ENCODE data around the gene TNFSF15. TPM values are rescaled to one million over a fixed set of nuclear protein-coding genes. Genes with fewer than 3 reads are reported as not detected.

TNFSF15 gene
- total RNA-seq, 1 experiment from 2014 or later, result 0.03 TPM

DNA sequence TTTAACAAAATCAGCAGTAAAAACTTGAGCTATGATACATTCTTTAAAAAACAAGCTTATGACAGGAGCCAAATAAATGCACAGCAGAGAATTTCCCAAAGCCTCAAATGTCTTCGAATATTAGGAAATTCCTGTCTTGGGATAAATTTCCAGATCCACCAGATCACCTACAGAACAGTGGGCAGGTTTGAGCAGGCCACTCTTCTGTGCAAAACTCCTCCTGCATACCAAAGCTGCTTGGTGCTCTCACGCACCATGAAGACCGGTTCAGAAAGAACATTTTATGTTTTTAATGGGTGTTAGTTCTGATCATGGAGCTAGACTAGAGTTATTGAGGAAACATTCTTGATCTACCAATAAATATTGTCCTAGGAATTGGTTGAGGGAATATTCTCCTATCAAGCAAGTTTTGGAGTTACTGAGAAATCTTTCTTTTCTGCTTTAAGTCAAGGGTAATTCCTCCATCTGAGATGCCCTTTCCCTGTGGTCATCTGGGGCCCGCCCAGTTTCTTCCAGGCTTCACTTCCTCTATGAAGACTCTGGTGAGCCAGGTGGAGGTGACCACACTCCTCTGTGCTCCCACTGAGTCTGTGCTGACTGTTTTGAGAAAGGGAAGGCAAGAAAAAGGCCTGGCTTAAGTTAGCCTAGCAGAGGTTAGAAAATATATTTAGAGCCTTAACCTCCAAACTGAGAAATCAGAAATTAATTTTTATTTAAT is 17.9 kb downstream of the TNFSF15 start:
- DNase-seq (ENCODE audit: low read depth, low spot score), result no peak
- intact Hi-C loops (cut with micrococcal nuclease; ENCODE audit: unreplicated experiment), result no loop called here
- CTCF ChIA-PET, result no interaction called here
- no peaks in the 10 kb centered on the region for H3K9me3 ChIP-seq (ENCODE audit: control insufficient read depth, insufficient read depth, low read depth, low read length)
- POLR2A ChIA-PET, result no interaction called here
- no peak overlapping the region for H3K27ac ChIP-seq (ENCODE audit: low read length)
- H3K27me3 ChIP-seq (ENCODE audit: control insufficient read depth, insufficient read depth, low read length), result no peaks in the 10 kb centered on the region
- TF ChIP-seq POLR2AphosphoS5 (IDR thresholded peaks at IDR 0.05; ENCODE audit: low read depth, low read length) (no peak), SIN3A (IDR thresholded peaks at IDR 0.05; ENCODE audit: borderline replicate concordance, insufficient read depth, low read depth, low read length) (no peak), TCF7L2 (IDR thresholded peaks at IDR 0.05; ENCODE audit: low read depth, low read length) (no peak), CTCF (IDR thresholded peaks at IDR 0.05) (no peak)
- TF ChIP-seq, protein P1, sequence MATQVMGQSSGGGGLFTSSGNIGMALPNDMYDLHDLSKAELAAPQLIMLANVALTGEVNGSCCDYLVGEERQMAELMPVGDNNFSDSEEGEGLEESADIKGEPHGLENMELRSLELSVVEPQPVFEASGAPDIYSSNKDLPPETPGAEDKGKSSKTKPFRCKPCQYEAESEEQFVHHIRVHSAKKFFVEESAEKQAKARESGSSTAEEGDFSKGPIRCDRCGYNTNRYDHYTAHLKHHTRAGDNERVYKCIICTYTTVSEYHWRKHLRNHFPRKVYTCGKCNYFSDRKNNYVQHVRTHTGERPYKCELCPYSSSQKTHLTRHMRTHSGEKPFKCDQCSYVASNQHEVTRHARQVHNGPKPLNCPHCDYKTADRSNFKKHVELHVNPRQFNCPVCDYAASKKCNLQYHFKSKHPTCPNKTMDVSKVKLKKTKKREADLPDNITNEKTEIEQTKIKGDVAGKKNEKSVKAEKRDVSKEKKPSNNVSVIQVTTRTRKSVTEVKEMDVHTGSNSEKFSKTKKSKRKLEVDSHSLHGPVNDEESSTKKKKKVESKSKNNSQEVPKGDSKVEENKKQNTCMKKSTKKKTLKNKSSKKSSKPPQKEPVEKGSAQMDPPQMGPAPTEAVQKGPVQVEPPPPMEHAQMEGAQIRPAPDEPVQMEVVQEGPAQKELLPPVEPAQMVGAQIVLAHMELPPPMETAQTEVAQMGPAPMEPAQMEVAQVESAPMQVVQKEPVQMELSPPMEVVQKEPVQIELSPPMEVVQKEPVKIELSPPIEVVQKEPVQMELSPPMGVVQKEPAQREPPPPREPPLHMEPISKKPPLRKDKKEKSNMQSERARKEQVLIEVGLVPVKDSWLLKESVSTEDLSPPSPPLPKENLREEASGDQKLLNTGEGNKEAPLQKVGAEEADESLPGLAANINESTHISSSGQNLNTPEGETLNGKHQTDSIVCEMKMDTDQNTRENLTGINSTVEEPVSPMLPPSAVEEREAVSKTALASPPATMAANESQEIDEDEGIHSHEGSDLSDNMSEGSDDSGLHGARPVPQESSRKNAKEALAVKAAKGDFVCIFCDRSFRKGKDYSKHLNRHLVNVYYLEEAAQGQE (IDR thresholded peaks at IDR 0.05; ENCODE audit: insufficient read depth in 1 of 2, low read depth in 2 of 2, low read length in 1 of 2), result no peak
- in situ Hi-C loops (cut with HindIII; ENCODE audit: low pct_unique_long_range_greater_than_20kb, low sequenced_read_pairs), result no loop called here
- no peak for ATAC-seq
- no TSS peak for BruUV-seq (replicated peaks)
- no peak overlapping the region for H3K4me3 ChIP-seq (ENCODE audit: low read depth in 2 of 2, low read length in 2 of 2)
- no peaks in the 10 kb centered on the region for H3K4me1 ChIP-seq (ENCODE audit: control insufficient read depth, insufficient read depth, low read length)
- no peaks in the 10 kb centered on the region for H3K36me3 ChIP-seq (ENCODE audit: control insufficient read depth, insufficient read depth, low read length)

DNA sequence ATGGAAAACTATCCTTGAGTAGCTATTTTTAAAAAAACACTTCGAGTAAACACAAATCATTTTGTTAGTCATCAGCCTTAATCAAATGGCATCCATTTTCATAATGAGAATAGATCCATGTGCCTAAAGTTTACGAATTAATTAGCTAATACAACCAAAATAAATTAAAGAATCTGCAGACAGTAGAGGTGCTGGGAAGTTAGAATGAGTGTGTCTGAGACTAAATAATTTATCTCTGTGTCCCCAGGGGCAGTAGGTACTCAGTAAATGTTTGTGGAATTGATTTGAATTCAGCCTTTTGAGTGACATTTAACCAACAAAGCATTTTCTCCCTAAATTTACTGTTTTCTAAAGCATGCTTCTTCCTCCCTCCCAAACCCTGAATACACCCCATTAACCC is 18.6 kb downstream of the TNFSF15 start:
- H3K4me1 ChIP-seq (ENCODE audit: control insufficient read depth, insufficient read depth, low read length), result no peaks in the 10 kb centered on the region
- intact Hi-C loops (cut with micrococcal nuclease; ENCODE audit: unreplicated experiment) (no loop called here), in situ Hi-C loops (cut with HindIII; ENCODE audit: low pct_unique_long_range_greater_than_20kb, low sequenced_read_pairs) (no loop called here)
- DNase-seq (ENCODE audit: low read depth, low spot score) (no peak), ATAC-seq (no peak)
- CTCF ChIA-PET, result no interaction called here
- no peaks in the 10 kb centered on the region for H3K36me3 ChIP-seq (ENCODE audit: control insufficient read depth, insufficient read depth, low read length)
- no peaks in the 10 kb centered on the region for H3K27me3 ChIP-seq (ENCODE audit: control insufficient read depth, insufficient read depth, low read length)
- no TSS peak for BruUV-seq (replicated peaks)
- H3K9me3 ChIP-seq (ENCODE audit: control insufficient read depth, insufficient read depth, low read depth, low read length), result no peaks in the 10 kb centered on the region
- POLR2A ChIA-PET, result no interaction called here
- TF ChIP-seq POLR2AphosphoS5 (IDR thresholded peaks at IDR 0.05; ENCODE audit: low read depth, low read length) (no peak), SIN3A (IDR thresholded peaks at IDR 0.05; ENCODE audit: borderline replicate concordance, insufficient read depth, low read depth, low read length) (no peak), TCF7L2 (IDR thresholded peaks at IDR 0.05; ENCODE audit: low read depth, low read length) (no peak), CTCF (IDR thresholded peaks at IDR 0.05) (no peak)
- TF ChIP-seq, protein P1 (IDR thresholded peaks at IDR 0.05; ENCODE audit: insufficient read depth in 1 of 2, low read depth in 2 of 2, low read length in 1 of 2), result no peak
- H3K4me3 ChIP-seq (ENCODE audit: low read depth in 2 of 2, low read length in 2 of 2), result no peak overlapping the region
- H3K27ac ChIP-seq (ENCODE audit: low read length), result no peak overlapping the region

Data from Panc1 (cell line).